HepG2 (cell line): ENCODE data around the gene SLC12A9. TPM values are rescaled to one million over a fixed set of nuclear protein-coding genes. Genes with fewer than 3 reads are reported as not detected.

Experiments used
- MBD4 ChIP-seq: IDR thresholded peaks from 2 replicates; pipeline ENCODE4 v1.6.1; 2012; ENCODE audit warnings: low read length, inconsistent platforms, borderline replicate concordance
- NR2F1 ChIP-seq, 2 experiments: fragments of 450-650 bp in 1 of 2; formaldehyde crosslinking in 1 of 2; IDR thresholded peaks; 2 replicates each; pipeline versions ENCODE4 v1.5.0 to v1.6.1; 2016 to 2020; ENCODE audit warnings: mild to moderate bottlenecking in 1 of 2, missing compliant biosample characterization in 1 of 2, missing genetic modification reagents in 1 of 2, moderate library complexity in 1 of 2
- NR2F2 ChIP-seq: IDR thresholded peaks from 2 replicates; pipeline ENCODE4 v1.6.1; 2012; ENCODE audit warnings: low read depth, inconsistent platforms, borderline replicate concordance
- NR2F6 ChIP-seq, 2 experiments: IDR thresholded peaks; 2 replicates each; pipeline ENCODE4 v1.6.1; 2016; ENCODE audit warnings: antibody characterized with exemption in 1 of 2, mild to moderate bottlenecking in 1 of 2
- SALL1 ChIP-seq: sonication (generic); formaldehyde crosslinking; IDR thresholded peaks from 2 replicates; pipeline ENCODE4 v1.8.0; 2022; ENCODE audit warnings: mild to moderate bottlenecking, missing genetic modification reagents
- SNRNP70 ChIP-seq: fragments of 200-400 bp; formaldehyde crosslinking; IDR thresholded peaks from 2 replicates; pipeline ENCODE4 v1.6.1; 2017; ENCODE audit warnings: mild to moderate bottlenecking, low read depth, low read length, moderate library complexity
- ZBTB7B ChIP-seq: sonication (generic); formaldehyde crosslinking; IDR thresholded peaks from 2 replicates; pipeline ENCODE4 v1.4.0; 2020; ENCODE audit warnings: missing genetic modification reagents
- ZNF772 ChIP-seq: sonication (generic); formaldehyde crosslinking; IDR thresholded peaks from 2 replicates; pipeline ENCODE4 v1.5.0; 2020; ENCODE audit warnings: mild to moderate bottlenecking, missing genetic modification reagents
- ZNF841 ChIP-seq: sonication (generic); formaldehyde crosslinking; IDR thresholded peaks from 2 replicates; pipeline ENCODE4 v1.8.1; 2023; ENCODE audit warnings: missing genetic modification reagents, borderline replicate concordance
- polyA plus RNA-seq, 8 experiments: library from polyadenylated mRNA; depleted of rRNA in 3 of 8; stranded (reverse) in 7 of 8; unstranded in 1 of 8; fragments of >200 nt; fragmentation: Illumina TruSeq in 4 of 8; extraction: Trizol in 4 of 8; gene quantifications; 2 replicates each; pipeline versions ENCODE4 v1.2.1 to v1.2.3, GENCODE V29; 2011 to 2016; ENCODE audit warnings: low read depth in 4 of 8, missing spikeins in 1 of 8, mixed read lengths in 1 of 8; ENCODE audit not compliant: insufficient read depth in 1 of 8
- total RNA-seq, 5 experiments: library from RNA; depleted of rRNA; stranded (reverse); fragments of >200 nt; fragmentation: Illumina TruSeq; extraction: Trizol; gene quantifications; 2 replicates each; pipeline ENCODE4 v1.2.3, GENCODE V29; 2016; ENCODE audit warnings: low read depth in 1 of 5
- TF ChIP-seq, protein P1 (sequence below): sonication (generic); formaldehyde crosslinking; IDR thresholded peaks from 2 replicates; pipeline ENCODE4 v1.4.0; 2020; ENCODE audit warnings: missing genetic modification reagents
- TF ChIP-seq, protein P2 (sequence below): sonication (generic); formaldehyde crosslinking; IDR thresholded peaks from 2 replicates; pipeline ENCODE4 v1.4.0; 2020; ENCODE audit warnings: missing genetic modification reagents
- TF ChIP-seq, protein P3 (sequence below): sonication (generic); formaldehyde crosslinking; IDR thresholded peaks from 2 replicates; pipeline ENCODE4 v1.8.0; 2023; ENCODE audit warnings: mild to moderate bottlenecking, missing genetic modification reagents
- TF ChIP-seq, protein P4 (sequence below): sonication (generic); formaldehyde crosslinking; IDR thresholded peaks from 2 replicates; pipeline ENCODE4 v1.5.0; 2020; ENCODE audit warnings: mild to moderate bottlenecking, missing genetic modification reagents, borderline replicate concordance
- TF ChIP-seq, protein P5 (sequence below): sonication (generic); formaldehyde crosslinking; IDR thresholded peaks from 2 replicates; pipeline ENCODE4 v1.5.0; 2020; ENCODE audit warnings: missing genetic modification reagents

Gene SLC12A9
- total and polyA plus RNA-seq, 2 of the 13 experiments (the other 11 are each of a cell fraction or from before 2014, with no cell fraction given): 8.7 to 16.6 TPM

DNA sequence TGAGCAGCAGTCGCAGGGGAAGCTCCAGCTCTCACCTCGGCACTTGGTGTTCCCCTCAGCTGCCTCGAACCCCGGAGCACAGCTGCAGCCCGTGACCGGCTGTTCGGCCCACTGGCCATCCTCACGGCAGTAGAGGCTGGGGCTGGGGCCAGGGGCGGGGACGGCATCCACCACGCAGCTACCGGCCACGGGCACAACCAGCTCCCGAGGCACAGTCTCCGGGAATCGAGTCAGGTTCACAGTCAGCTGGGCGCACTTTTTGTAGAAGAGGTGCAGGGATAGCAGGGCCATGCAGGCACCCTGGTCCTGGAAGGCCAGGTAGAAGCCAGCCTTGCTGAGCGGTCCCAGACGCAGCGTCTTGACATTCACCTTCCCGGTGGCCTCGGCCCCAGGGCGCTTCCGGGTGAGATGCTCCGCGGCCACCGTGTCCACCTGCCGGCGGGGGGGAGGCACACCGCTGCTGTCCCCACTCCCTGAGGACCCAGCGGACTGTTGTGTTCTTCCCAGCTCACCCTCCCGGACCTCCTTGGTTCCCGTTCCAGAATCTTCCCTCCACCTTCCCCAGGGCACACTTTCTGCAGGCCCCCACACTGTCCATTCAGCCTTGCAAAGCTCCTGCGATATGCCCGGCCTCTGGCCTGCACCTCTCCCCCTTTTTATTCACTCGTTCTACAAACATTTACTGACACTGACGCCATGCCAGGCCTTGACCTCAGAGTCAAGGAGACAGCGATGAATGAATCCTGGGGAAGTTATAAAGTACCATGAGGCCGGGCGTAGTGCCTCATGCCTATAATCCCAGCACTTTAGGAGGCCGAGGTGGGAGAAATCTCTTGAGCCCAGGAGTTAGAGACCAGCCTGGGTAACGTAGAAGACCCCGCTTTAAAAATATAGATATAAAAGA lies 30.0 kb upstream of the SLC12A9 start (continued):
- TF ChIP-seq, protein P1, sequence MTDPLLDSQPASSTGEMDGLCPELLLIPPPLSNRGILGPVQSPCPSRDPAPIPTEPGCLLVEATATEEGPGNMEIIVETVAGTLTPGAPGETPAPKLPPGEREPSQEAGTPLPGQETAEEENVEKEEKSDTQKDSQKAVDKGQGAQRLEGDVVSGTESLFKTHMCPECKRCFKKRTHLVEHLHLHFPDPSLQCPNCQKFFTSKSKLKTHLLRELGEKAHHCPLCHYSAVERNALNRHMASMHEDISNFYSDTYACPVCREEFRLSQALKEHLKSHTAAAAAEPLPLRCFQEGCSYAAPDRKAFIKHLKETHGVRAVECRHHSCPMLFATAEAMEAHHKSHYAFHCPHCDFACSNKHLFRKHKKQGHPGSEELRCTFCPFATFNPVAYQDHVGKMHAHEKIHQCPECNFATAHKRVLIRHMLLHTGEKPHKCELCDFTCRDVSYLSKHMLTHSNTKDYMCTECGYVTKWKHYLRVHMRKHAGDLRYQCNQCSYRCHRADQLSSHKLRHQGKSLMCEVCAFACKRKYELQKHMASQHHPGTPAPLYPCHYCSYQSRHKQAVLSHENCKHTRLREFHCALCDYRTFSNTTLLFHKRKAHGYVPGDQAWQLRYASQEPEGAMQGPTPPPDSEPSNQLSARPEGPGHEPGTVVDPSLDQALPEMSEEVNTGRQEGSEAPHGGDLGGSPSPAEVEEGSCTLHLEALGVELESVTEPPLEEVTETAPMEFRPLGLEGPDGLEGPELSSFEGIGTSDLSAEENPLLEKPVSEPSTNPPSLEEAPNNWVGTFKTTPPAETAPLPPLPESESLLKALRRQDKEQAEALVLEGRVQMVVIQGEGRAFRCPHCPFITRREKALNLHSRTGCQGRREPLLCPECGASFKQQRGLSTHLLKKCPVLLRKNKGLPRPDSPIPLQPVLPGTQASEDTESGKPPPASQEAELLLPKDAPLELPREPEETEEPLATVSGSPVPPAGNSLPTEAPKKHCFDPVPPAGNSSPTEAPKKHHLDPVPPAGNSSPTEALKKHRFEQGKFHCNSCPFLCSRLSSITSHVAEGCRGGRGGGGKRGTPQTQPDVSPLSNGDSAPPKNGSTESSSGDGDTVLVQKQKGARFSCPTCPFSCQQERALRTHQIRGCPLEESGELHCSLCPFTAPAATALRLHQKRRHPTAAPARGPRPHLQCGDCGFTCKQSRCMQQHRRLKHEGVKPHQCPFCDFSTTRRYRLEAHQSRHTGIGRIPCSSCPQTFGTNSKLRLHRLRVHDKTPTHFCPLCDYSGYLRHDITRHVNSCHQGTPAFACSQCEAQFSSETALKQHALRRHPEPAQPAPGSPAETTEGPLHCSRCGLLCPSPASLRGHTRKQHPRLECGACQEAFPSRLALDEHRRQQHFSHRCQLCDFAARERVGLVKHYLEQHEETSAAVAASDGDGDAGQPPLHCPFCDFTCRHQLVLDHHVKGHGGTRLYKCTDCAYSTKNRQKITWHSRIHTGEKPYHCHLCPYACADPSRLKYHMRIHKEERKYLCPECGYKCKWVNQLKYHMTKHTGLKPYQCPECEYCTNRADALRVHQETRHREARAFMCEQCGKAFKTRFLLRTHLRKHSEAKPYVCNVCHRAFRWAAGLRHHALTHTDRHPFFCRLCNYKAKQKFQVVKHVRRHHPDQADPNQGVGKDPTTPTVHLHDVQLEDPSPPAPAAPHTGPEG (CRISPR knock-in tag): no peak
- TF ChIP-seq, protein P2, sequence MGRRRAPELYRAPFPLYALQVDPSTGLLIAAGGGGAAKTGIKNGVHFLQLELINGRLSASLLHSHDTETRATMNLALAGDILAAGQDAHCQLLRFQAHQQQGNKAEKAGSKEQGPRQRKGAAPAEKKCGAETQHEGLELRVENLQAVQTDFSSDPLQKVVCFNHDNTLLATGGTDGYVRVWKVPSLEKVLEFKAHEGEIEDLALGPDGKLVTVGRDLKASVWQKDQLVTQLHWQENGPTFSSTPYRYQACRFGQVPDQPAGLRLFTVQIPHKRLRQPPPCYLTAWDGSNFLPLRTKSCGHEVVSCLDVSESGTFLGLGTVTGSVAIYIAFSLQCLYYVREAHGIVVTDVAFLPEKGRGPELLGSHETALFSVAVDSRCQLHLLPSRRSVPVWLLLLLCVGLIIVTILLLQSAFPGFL (CRISPR knock-in tag): no peak
- TF ChIP-seq, protein P3, sequence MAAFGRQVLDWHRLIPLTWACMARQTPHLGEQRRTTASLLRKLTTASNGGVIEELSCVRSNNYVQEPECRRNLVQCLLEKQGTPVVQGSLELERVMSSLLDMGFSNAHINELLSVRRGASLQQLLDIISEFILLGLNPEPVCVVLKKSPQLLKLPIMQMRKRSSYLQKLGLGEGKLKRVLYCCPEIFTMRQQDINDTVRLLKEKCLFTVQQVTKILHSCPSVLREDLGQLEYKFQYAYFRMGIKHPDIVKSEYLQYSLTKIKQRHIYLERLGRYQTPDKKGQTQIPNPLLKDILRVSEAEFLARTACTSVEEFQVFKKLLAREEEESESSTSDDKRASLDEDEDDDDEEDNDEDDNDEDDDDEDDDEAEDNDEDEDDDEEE (CRISPR knock-in tag): no peak
- TF ChIP-seq, protein P4, sequence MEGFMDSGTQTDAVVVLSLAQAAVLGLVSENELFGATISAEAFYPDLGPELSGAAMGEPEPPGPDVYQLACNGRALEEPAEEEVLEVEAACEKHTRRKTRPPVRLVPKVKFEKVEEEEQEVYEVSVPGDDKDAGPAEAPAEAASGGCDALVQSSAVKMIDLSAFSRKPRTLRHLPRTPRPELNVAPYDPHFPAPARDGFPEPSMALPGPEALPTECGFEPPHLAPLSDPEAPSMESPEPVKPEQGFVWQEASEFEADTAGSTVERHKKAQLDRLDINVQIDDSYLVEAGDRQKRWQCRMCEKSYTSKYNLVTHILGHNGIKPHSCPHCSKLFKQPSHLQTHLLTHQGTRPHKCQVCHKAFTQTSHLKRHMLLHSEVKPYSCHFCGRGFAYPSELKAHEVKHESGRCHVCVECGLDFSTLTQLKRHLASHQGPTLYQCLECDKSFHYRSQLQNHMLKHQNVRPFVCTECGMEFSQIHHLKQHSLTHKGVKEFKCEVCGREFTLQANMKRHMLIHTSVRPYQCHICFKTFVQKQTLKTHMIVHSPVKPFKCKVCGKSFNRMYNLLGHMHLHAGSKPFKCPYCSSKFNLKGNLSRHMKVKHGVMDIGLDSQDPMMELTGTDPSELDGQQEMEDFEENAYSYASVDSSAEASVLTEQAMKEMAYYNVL (CRISPR knock-in tag): peak; percentile 40; the same call in 1 of the 2 replicates
- TF ChIP-seq MBD4 (no peak), ZNF841 (CRISPR knock-in tag) (no peak), NR2F6 (IDR thresholded peaks at IDR 0.05) (peak; percentile 50; the same call in 1 of the 2 replicates), NR2F6 (CRISPR knock-in tag; IDR thresholded peaks at IDR 0.05) (no peak), ZBTB7B (no peak), SNRNP70 (no peak), ZNF772 (CRISPR knock-in tag) (no peak), NR2F1 (CRISPR knock-in tag; IDR thresholded peaks at IDR 0.05) (peak in 1 of 2 experiments; percentile 62; a peak in 1 of 4 replicates), SALL1 (CRISPR knock-in tag) (0 out of 2 replicates have a peak, but pooled peaks have one; percentile 18), NR2F2 (no peak)
- TF ChIP-seq, protein P5, sequence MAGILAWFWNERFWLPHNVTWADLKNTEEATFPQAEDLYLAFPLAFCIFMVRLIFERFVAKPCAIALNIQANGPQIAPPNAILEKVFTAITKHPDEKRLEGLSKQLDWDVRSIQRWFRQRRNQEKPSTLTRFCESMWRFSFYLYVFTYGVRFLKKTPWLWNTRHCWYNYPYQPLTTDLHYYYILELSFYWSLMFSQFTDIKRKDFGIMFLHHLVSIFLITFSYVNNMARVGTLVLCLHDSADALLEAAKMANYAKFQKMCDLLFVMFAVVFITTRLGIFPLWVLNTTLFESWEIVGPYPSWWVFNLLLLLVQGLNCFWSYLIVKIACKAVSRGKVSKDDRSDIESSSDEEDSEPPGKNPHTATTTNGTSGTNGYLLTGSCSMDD (CRISPR knock-in tag): no peak
